WERI-Rb-1 (cell line): ENCODE data around the gene ACSBG1.

Experiments
- DNase-seq: peaks from one replicate; pipeline ENCODE4 v3.0.0-alpha.2; 2020
- H3K27ac ChIP-seq: fragments of 250-450 bp; sonication (Bioruptor Pico); 2 replicates; pipeline ENCODE4 v1.5.1; 2020; ENCODE audit warnings: mild to moderate bottlenecking, moderate library complexity
- H3K27me3 ChIP-seq: fragments of 250-450 bp; sonication (Bioruptor Pico); 2 replicates; pipeline ENCODE4 v1.5.1; 2021; ENCODE audit warnings: mild to moderate bottlenecking, low read depth, moderate library complexity; ENCODE audit not compliant: insufficient read depth, severe bottlenecking
- H3K36me3 ChIP-seq: fragments of 250-450 bp; sonication (Bioruptor Pico); 2 replicates; pipeline ENCODE4 v1.5.1; 2020; ENCODE audit warnings: mild to moderate bottlenecking, moderate library complexity
- H3K4me3 ChIP-seq: 2 replicates; pipeline ENCODE4 v1.5.1; 2011; ENCODE audit warnings: low read depth, mild to moderate bottlenecking, control low read depth, low read length
- H3K9me3 ChIP-seq: fragments of 250-450 bp; sonication (Bioruptor Pico); 2 replicates; pipeline ENCODE4 v1.5.1; 2021; ENCODE audit warnings: mild to moderate bottlenecking, moderate library complexity; ENCODE audit not compliant: severe bottlenecking
- CTCF ChIP-seq: IDR thresholded peaks from 2 replicates; pipeline ENCODE4 v1.5.1; 2011; ENCODE audit warnings: low read depth, mild to moderate bottlenecking, control low read depth, inconsistent platforms, low read length

The ACSBG1 gene

GRCh38 chr15:78213425-78213750 is 21.0 kb downstream of the ACSBG1 start:
- no peak for DNase-seq
- no peak for TF ChIP-seq CTCF
- no peak overlapping the region for H3K27ac ChIP-seq
- H3K9me3 ChIP-seq, result no peaks in the 10 kb centered on the region
- H3K4me3 ChIP-seq, result no peak overlapping the region
- no peaks in the 10 kb centered on the region for H3K27me3 ChIP-seq
- H3K36me3 ChIP-seq, result no peaks in the 10 kb centered on the region

- no peak for DNase-seq
- TF ChIP-seq CTCF, result no peak
- Histone ChIP-seq H3K27me3 (no peaks in the 10 kb centered on the region), H3K27ac (no peak overlapping the region), H3K36me3 (no peaks in the 10 kb centered on the region), H3K4me3 (no peak overlapping the region), H3K9me3 (no peaks in the 10 kb centered on the region)
Measured at GRCh38 chr15:78212546-78213424, 21.6 kb downstream of the ACSBG1 start.

GRCh38 chr15:78212008-78212407 is 22.4 kb downstream of the ACSBG1 start:
- Histone ChIP-seq H3K27ac (no peak overlapping the region), H3K27me3 (no peaks in the 10 kb centered on the region)

GRCh38 chr15:78211189-78211921 is 23.0 kb downstream of the ACSBG1 start:
- Histone ChIP-seq H3K9me3 (no peaks in the 10 kb centered on the region), H3K27me3 (no peaks in the 10 kb centered on the region), H3K4me3 (no peak overlapping the region), H3K36me3 (no peaks in the 10 kb centered on the region), H3K27ac (no peak overlapping the region)
- TF ChIP-seq CTCF, result no peak
- no peak for DNase-seq

More at GRCh38 chr15:78212008-78212407, 22.4 kb downstream of the ACSBG1 start:
- Histone ChIP-seq H3K4me3 (no peak overlapping the region), H3K9me3 (no peaks in the 10 kb centered on the region), H3K36me3 (no peaks in the 10 kb centered on the region)
- TF ChIP-seq CTCF, result no peak
- no peak for DNase-seq

GRCh38 chr15:78210349-78210717 is 24.0 kb downstream of the ACSBG1 start:
- DNase-seq, result no peak
- Histone ChIP-seq H3K36me3 (no peaks in the 10 kb centered on the region), H3K27ac (no peak overlapping the region), H3K4me3 (no peak overlapping the region), H3K27me3 (no peaks in the 10 kb centered on the region), H3K9me3 (no peaks in the 10 kb centered on the region)
- no peak for TF ChIP-seq CTCF
